Measurements from ENCODE around the gene EXOSC10. TPM values are rescaled to one million over a fixed set of nuclear protein-coding genes. Genes with fewer than 3 reads are reported as not detected.
"Not testable (repeated sequence)": the region's sequence is repeated elsewhere in the genome, so short reads cannot be mapped to it uniquely, and the experiment has no call there.

The EXOSC10 gene
- total RNA-seq, 4 donors from 2014 or later, result 39.3 to 56.2 (median 41.0) TPM

DNA sequence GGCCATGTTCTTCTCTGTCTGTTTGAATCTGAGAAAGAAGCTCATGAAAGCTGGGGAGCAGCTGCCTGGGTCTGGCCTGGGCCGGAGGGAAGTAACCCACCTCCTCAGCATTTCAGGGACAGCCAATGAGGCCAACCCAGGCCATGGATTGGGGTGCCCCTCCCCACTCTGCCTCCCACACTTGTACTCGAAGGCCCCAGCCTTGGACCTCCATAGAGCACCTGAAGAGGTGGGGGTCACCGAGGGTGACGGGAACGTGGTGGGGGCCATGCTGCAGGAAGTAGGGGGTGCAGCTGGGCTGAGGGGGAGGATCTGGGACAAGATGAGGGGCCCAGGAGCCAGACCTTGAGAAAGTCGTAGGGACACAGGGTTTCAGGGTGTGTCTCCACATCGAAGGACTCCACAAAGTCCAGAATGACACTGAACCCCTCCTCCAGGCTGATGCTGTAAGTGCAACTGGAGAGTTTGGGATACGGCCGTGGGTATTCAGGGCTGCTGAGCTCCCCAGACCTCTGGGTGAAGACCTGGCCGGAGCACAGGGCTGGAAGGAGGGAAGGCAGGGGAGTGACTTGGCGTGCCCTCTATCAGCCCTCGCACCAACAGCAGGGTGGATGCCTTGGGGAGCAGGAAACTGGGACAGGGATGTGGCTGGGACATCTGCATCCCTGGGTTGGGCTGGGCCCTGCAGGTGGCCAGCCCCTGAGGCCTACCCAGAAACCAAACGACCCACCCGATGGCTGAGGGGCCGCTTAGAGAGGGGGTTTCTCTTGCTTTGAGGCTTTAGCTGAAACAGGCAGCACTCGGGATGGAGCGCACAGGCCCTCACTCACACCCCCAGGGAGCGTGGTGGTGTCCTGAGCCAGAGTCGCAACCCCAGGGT is 56.4 kb downstream of the EXOSC10 start:
- Histone ChIP-seq H3K9me3 (no peaks in the 10 kb centered on the region), H3K36me3 (no peaks in the 10 kb centered on the region), H3K4me3 (no peak overlapping the region), H3K27me3 (peaks cover 3% of the 10 kb centered on the region), H3K4me1 (peaks cover 0 to 3% (median 1%) of the 10 kb centered on the region in 3 donors), H3K27ac (no peak overlapping the region)
- TF ChIP-seq EP300 (IDR thresholded peaks at IDR 0.05) (no peak), POLR2A (IDR thresholded peaks at IDR 0.05) (no peak), POLR2AphosphoS5 (IDR thresholded peaks at IDR 0.05) (no peak)
- TF ChIP-seq, protein P1, sequence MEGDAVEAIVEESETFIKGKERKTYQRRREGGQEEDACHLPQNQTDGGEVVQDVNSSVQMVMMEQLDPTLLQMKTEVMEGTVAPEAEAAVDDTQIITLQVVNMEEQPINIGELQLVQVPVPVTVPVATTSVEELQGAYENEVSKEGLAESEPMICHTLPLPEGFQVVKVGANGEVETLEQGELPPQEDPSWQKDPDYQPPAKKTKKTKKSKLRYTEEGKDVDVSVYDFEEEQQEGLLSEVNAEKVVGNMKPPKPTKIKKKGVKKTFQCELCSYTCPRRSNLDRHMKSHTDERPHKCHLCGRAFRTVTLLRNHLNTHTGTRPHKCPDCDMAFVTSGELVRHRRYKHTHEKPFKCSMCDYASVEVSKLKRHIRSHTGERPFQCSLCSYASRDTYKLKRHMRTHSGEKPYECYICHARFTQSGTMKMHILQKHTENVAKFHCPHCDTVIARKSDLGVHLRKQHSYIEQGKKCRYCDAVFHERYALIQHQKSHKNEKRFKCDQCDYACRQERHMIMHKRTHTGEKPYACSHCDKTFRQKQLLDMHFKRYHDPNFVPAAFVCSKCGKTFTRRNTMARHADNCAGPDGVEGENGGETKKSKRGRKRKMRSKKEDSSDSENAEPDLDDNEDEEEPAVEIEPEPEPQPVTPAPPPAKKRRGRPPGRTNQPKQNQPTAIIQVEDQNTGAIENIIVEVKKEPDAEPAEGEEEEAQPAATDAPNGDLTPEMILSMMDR (IDR thresholded peaks at IDR 0.05), result no peak
- ATAC-seq, result no peak
- 47 to 100% methylated on average over 1 to 3 of the region's 19 CpGs for WGBS, 2 donors (ENCODE audit: low coverage in 1 of 2)

DNA sequence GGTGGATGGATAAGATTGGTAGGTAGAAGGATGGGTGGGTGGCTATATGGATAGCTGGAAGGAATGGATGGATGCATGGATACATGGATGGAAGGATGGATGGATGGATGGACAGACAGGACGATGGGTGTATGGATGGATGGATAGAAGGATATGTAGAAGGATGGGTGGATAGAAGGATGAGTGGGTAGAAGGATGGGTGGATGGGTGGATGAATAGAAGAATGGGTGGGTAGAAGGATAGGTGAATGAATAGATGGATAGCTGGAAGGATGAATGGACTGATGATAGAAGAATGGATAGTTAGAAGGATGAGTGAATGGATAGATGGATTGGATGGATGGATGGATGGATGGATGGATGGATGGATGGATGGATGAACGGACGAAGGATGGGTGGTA is 57.6 kb downstream of the EXOSC10 start:
- ATAC-seq, result no peak
- 77 to 93% methylated on average over 3 of the region's 3 CpGs for WGBS, 2 donors (ENCODE audit: low coverage in 1 of 2)

DNA sequence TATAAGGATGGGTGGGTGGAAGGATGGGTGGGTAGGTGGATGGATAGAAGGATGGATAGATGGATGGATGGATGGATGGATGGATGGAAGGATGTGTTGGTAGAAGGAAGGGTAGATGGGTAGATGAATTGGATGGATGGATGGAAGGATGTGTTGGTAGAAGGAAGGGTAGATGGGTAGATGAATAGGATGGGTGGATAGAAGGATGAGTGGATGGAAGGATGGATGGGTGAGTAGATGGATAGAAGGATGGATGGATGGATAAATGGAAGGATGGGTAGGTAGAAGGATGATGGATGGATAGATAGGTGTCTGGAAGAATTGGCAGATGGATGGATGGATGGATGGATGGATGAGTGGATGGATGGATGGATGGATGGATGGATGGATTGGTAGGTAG is 58.6 kb downstream of the EXOSC10 start:
- Histone ChIP-seq H3K27me3 (no peaks in the 10 kb centered on the region), H3K9me3 (no peaks in the 10 kb centered on the region), H3K4me3 (no peak overlapping the region), H3K36me3 (no peaks in the 10 kb centered on the region), H3K4me1 (peaks cover 0 to 13% (median 6%) of the 10 kb centered on the region in 3 donors), H3K27ac (no peak overlapping the region)
- TF ChIP-seq EP300 (IDR thresholded peaks at IDR 0.05), result no peak
- ATAC-seq, result no peak

More for the DNA sequence above, 57.6 kb downstream of the EXOSC10 start:
- H3K27ac ChIP-seq, result no peak overlapping the region
- no peaks in the 10 kb centered on the region for H3K9me3 ChIP-seq
- H3K36me3 ChIP-seq, result no peaks in the 10 kb centered on the region
- TF ChIP-seq POLR2A (IDR thresholded peaks at IDR 0.05), result no peak
- no peak for TF ChIP-seq POLR2AphosphoS5 (IDR thresholded peaks at IDR 0.05)
- TF ChIP-seq, protein P1 (IDR thresholded peaks at IDR 0.05), result no peak
- TF ChIP-seq EP300 (IDR thresholded peaks at IDR 0.05), result no peak
- H3K27me3 ChIP-seq, result no peaks in the 10 kb centered on the region
- peaks cover 0 to 13% (median 6%) of the 10 kb centered on the region in 3 donors for H3K4me1 ChIP-seq
- no peak overlapping the region for H3K4me3 ChIP-seq

DNA sequence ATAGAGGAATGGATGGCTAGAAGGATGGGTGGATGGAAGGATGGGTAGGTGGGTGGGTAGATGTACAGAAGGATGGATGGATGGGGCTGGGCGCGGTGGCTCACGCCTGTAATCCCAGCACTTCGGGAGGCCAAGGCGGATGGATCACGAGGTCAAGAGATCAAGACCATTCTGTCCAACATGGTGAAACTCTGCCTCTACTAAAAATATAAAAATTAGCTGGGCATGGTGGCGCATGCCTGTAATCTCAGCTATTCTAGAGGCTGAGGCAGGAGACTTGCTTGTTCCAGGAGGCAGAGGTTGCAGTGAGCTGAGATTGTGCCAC is 59.6 kb downstream of the EXOSC10 start:
- not testable (repeated sequence) for ATAC-seq, H3K4me3 ChIP-seq, H3K9me3 ChIP-seq, H3K27ac ChIP-seq, H3K36me3 ChIP-seq, H3K27me3 ChIP-seq
- H3K4me1 ChIP-seq, result peaks cover 0 to 13% (median 6%) of the 10 kb centered on the region in 3 donors
- WGBS, 2 donors (ENCODE audit: low coverage in 1 of 2), result 91 to 92% methylated on average over 4 to 7 of the region's 7 CpGs

GRCh38 chr1:11039351-11040104 is 60.1 kb downstream of the EXOSC10 start:
- WGBS, 2 donors (ENCODE audit: low coverage in 1 of 2), result 62 to 82% methylated on average over 2 of the region's 2 CpGs
- no peaks in the 10 kb centered on the region for H3K9me3 ChIP-seq
- ATAC-seq, result no peak

More at GRCh38 chr1:11039351-11040104, 60.1 kb downstream of the EXOSC10 start:
- Histone ChIP-seq H3K4me3 (no peak overlapping the region), H3K36me3 (no peaks in the 10 kb centered on the region), H3K27me3 (no peaks in the 10 kb centered on the region), H3K27ac (no peak overlapping the region), H3K4me1 (peaks cover 0 to 13% (median 6%) of the 10 kb centered on the region in 3 donors)
- no peak for TF ChIP-seq EP300 (IDR thresholded peaks at IDR 0.05)
- TF ChIP-seq, protein P1 (IDR thresholded peaks at IDR 0.05), result no peak
- TF ChIP-seq POLR2AphosphoS5 (IDR thresholded peaks at IDR 0.05), result no peak
- TF ChIP-seq POLR2A (IDR thresholded peaks at IDR 0.05), result no peak
